HG02623 (cell line): ENCODE data around the gene SLC25A19.
"Not testable (repeated sequence)": the region's sequence is repeated elsewhere in the genome, so short reads cannot be mapped to it uniquely, and the experiment has no call there.

Experiments
- ATAC-seq: cut with Tn5 transposase; IDR thresholded peaks from one replicate; pipeline ENCODE4 v1.9.1; 2021; ENCODE audit warnings: moderate library complexity; ENCODE audit not compliant: unreplicated experiment

The SLC25A19 gene

DNA sequence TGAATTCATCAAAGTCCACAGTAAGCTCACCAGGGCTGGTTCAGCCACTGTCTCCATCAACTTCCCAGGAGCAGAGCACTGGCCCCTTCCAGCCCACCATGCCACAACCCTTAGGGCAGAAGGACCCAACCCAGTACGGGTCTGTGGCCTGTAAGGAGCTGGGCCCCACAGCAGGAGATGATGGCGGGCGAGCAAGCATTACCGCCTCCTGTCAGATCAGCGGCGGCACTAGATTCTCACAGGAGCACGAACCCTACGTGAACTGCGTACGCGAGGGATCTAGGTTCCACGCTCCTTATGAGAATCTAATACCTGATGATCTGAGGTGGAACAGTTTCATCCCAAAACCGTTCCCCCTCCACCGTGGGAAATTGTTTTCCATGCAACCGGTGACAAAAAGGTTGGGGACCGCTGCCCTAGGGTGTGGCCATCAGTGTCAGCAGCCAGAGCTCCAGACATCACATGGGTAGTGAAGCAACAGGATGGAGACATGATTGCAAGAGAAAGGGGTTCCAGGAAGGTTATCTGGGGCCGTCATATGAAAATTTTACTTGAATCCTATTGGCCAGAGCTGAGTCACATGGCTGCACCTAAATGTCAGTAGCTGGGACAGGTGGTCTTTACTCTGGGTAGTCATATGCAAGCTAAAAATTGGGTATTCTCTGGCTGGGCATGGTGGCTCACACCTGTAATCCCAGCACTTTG lies 12.4 kb upstream of the SLC25A19 start:
- ATAC-seq = no peak

DNA sequence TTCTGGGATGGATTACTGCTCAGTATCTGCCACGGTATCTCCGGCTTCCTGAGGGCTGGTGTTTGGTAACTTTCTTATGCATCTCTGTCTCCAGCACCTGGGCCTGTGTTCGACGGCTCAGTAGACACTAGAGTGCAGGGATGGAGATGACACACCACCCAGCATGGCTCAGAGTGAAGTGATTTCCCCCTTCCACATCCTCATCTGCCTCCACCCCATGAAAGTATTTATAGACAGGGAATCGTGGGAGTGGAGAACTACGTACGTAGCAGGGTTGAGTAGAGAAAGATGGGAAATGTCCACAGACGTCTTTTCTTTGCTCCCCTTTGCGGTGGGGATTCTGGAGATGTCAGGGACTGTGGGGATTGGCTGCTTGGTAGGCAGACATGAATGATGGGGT lies 11.8 kb upstream of the SLC25A19 start:
- no peak for ATAC-seq

DNA sequence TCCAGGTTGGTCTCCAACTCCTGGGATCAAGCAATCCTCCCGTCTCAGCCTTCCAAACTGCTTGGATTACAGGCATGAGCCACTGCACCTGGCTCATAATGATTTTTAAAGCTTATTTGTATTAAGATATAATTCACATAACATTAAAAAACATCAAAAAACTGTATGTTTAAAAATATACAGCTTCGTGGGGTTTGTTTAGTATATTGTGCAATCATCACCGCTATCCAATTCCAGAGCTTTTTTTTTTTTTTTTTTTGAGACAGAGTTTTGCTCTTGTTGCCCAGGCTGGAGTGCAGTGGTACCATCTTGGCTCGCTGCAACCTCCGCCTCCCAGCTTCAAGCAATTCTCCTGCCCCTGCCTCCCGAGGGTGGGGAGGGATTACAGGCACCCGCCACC lies 11.0 kb upstream of the SLC25A19 start:
- ATAC-seq = no peak

DNA sequence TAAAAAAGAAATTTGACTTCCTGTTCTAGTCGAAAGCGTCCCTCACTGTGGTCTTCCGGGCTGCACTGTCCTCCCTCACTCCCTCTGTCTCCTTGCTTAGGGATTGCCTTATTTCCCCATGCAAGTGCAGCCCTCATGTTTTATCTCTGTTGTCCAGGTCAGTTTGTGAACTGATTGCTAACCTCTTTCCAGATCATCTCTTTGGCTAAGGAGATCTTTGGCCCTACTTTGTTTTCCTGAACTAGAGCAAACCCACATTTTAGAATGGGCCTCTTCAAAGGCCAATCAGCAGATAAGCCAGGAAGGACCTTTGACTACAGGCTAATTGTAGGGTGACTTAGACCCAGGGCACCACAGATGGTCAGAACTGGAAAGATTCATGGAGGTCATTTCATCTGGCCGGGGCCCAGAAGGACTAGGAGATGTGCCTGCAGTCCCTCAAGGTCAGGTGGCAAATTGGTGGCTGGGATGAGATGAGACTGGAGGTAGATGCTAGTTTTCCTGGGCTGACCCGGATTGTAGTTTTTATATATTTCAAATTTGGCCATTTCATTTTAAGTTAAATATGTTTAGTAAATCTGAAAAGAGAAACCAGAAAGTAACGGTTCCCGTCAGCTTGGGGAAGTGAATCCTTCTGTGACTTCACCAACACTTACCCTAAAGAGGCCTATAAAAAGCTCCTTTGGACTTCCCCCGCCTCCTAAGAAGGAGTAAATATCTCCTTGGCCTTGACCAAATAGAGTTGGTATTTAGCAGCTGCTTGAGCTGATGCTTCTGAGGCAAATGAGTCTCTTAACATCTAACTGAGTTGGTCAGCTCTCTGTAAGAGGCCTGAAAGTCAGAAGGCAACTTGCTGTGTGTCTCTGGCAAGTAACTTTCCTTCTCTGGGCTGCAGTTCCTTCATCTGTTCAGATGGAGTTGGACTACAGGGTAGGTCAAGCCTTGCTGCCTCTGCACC lies 6.2 kb upstream of the SLC25A19 start:
- peak; percentile 51 for ATAC-seq

DNA sequence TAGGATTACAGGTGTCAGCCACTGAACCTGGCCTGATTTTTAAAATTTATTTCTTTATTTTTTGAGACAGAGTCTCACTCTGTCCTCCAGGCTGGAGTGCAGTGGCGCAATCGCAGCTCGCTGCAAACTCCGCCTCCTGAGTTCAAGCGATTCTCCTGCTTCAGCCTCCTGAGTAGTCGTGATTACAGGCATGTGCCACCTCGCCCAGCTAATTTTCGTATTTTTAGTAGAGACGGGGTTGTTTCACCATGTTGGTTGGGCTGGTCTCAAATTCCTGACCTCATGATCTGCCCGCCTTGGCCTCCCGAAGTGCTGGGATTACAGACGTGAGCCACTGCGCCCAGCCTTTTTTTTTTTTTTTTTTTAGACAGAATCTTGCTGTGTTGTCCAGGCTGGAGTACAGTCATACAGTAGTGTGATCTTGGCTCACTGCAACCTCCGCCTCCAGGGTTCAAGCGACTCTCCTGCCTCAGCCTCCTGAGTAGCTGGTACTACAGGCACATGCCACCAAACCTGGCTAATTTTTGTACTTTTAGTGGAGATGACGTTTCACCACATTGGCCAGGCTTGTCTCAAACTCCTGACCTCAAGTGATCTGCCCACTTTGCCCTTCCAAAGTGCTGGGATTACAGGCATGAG lies 3.7 kb upstream of the SLC25A19 start:
- not testable (repeated sequence) for ATAC-seq

DNA sequence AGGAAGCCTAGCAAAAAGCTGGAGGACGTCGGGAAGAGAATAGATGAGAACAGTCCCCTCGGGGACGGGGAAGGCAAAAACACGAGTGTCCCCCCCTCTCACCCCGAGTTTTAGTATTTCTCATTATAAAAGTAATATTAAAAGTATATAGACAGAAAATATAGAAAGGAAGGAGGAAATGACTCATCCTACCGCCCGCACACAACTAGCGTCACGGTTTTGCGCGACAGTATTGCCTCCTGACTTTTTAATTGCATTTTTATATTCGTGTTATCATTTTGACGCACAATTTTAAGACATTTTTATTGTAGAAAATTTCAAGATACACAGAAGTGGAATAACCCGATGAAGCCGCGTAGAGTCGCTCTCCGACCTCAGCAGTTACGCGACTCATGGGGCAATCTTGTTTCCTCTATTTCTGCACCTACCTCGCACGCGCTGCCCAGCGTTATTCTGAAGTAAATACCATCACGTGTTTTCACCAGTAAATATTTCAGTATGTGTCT lies 652 bp upstream of the SLC25A19 start:
- peak; percentile 5 for ATAC-seq

DNA sequence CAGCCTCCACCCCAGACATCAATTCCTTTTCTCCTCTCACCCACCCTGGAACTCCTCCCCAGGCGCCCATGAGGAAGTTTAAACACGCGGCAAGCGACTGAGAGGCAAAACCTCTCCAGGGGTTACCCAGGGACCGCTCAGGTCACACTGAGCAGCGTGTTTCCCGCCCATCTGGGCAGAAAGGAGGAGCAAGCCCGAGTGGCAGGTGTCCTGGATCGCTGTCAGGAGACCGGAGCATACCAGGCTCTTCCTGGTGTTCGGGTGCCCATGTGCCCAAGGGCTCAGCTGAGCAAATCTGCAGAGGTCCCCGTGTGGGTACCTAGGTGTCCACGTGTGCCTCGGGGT lies 491 bp downstream of the SLC25A19 start:
- ATAC-seq = peak; percentile 8

DNA sequence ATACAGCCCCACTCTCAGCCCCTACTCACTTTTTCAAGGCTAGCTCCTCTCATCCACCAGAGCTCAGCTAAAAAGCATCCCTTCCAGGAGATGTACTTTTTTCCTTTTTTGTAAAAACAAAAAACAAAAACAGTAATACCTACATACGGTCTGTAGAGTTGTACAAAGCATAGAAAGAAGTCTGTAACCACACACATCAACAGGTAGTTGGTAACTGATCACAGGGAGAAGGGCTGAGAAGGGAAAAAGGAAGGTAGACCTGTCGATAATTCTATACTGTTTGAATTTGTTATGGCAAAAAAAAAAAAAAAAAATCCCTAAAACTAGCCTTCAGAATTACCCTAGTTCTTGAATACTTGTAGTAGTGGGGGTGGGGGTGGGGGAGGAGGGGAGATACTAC lies 874 bp downstream of the SLC25A19 start:
- ATAC-seq = no peak

DNA sequence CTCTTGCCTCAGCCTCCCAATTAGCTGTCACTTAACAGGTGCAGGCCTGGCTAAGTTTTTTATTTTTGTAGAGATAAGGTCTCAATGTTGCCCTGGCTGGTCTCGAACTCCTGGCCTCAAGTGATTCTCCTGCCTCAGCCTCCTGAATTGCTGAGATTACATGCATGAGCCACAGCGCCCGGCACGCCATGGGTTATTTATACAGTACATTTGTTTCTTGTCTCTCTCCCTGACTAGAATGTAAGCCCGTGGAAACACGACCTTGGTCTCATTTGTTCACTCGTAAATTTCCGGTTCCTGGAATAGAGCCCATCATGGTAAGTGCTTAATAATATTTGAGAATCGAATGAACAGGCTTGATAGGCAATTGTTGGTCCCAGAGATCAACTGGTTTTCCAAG lies 2.0 kb downstream of the SLC25A19 start:
- ATAC-seq = no peak

DNA sequence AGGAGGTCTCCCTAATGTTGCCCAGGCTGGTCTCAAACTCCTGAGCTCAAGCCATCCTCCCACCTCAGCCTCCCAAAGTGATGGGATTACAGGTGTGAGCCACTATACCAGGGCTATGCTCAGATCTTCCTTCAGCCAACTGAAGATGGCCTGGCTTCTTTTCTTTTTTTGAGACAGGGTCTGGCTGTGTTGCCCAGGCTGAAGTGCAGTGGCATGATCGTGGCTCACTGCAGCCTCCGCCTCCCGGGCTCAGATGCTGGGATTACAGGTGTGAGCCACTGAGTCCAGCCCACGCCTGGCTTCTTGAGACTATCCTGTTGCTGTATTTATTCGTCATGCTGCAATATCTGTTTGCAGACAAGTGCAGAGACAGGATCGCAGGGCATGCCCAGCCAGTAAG lies 4.1 kb downstream of the SLC25A19 start:
- no peak for ATAC-seq

DNA sequence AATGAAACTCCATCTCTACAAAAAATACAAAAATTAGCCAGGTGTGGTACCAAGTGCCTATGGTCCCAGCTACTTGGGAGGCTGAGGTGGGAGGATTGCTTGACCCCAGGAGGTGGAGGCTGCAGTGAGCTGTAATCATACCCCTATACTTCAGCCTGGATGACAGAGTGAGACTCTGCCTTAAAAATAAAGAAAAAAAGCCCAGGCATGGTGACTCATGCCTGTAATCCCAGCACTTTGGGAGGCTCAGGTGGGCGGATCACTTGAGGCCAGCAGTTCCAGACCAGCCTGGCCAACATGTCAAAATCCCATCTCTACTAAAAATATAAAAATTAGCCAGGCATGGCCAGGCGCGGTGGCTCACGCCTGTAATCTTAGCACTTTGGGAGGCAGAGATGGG lies 9.0 kb downstream of the SLC25A19 start:
- ATAC-seq = not testable (repeated sequence)

DNA sequence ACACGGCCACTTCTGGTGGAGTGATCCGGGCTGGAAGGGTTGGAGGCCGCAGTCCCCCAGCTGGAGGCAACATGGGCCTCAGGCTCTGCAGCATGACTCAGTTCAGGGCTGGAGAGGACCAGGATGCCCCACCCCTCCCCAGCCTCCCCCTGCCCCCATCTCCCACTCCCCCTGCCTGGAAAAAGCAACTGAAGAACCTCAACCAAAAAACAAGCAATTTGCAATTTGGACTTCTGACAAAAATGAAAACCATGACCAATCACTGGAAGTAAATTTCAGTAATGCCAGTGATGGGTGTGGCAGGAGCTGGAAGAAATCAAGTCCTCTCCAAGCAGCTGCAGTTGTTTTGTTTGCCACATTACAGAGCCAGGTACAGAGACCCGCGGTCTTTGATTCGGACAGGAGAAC lies 11.6 kb downstream of the SLC25A19 start:
- no peak for ATAC-seq

DNA sequence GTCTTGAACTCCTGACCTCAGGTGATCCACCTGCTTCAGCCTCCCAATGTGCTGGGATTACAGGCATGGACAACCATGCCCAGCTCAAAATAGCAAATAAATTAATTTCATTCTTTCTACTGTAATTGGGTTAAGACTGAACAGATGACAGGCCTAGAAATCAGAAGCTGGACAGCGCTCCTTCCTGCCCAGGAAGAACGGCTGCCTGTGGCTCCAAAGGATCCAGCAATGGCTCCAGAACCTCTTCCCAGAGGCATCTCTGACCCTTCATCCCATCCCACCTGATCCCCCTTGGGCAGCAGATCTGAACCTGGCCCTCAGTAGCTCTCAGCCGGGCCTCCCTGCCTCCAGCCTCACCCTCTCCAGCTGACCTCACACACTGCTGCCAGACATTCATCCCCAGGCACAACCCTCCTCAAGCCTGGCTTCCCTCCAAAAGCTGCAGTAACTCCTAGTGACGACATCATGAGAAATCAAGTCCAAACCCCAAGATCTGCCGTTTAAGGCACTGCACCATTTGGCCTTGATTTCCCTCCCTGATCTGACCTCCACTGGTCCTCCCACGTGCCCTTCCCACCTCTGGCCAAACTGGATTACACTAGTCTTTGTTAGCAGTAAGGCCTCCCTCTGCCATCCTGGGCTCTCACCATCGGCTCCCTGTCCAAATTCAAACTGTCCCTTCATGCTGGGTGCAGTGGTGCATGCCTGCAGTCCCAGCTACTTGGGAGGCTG lies 15.1 kb downstream of the SLC25A19 start:
- no peak for ATAC-seq

DNA sequence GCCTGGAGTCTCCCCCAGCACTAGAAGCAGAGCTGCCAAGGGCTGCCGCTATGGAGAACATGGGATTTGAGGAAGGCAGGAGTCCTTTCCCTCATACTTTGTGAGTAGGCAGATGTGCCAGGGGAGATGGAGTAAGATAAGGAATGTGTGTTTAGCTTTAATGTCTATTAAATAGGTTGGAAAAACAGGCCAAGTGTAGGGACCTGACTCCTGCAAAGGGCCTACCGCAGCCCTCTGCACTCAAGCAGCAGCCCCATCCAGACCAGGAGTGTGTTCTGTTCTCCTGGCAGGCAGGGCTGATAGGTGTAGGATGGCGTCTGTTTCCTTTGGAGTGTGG lies 16.4 kb downstream of the SLC25A19 start:
- ATAC-seq = no peak

DNA sequence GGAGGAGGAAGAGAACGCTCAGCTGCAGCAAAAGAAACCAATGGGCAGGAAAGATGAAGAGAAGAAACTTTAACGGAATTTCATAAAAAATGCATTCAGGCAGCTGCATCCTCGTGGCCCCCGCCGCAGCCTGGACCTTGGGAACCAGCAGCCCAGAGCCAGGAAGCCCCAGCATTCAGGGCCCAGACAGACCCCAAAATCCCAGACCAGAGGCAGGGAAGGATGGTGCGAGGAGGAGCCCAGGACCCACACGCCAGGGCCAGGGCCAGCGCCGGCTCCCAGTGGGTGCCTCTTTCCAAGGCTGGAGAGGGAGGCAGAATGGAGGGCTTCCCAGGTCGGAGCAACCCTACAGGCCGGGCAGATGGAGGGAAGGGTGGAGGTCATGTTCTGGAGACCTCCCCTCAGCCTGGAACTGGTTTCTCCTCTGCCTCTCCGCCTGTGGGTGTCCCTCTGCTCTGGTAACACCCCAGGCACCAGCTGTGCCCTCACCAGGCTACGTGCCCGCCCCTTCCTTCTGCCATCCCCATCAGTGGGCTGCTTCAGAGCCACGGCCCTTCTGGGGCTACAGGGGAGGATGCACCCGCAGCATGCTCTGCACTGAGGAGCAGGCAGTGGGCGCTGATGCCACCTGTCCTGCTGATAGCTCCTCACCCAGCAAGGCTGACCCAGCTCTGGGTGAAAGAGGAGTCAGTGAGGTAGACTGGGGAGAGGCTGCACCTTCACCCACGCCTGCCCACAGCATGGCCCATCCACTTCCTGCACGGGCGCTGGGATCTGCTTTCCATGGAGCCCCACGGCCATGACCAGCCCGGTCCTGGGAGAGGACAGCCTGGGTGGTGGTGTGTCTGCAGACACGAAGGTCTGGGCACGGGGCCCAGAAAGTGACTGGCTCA lies 17.0 kb downstream of the SLC25A19 start:
- no peak for ATAC-seq

DNA sequence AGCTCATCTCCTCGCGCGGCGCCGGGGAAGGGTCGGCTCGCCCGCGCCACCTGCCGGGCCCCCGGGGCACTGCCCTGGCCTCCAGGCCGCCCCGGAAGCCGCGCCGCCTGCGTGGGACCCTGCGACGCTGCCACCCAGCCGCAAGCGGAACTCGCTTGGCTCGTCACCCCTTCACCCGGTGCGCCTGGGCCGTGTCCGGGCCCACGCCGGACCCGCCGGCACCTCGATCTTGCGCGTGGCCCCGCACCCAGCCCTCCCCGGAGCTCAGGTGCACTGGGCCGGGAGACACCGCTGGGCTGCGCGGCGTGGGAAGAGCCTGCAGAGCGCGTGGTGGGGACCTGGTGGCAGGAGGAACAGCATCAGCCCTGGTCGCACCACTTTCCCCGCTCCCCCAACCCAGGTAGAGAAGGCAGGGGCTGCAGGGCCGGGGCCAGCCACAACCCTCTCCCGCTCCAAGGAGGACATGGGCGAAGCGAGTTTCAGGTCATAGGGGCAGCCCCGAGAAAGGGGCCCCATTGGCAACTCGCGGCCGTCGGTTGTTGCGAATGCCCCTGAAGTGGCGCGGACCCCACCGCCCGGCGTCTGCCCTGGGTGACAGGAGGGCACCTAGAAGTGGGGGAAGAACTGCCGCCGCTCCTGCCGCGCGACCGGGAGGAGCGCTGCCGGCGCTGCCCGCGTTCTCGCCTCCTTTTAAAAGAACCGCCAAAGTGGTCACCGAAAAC lies 17.8 kb downstream of the SLC25A19 start:
- peak; percentile 59 for ATAC-seq

DNA sequence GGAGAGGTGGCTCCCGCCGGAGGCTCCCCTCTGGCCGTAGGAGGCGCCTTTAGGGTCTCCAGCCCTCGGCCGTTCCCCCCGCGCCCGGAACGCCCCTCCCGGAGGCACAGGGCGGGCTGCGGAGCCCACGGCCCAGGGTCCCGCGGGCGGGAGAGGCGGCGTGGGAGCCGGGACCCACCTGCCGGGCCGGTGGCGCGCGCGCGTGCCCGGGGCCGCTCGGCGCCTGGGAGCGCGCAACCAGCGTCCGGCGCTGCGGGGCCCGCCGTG lies 18.3 kb downstream of the SLC25A19 start, which contains the start of gene MIF4GD:
Gene MIF4GD (minus strand): TSS at position 266 of the 267 bp plus-strand sequence. CDS start 1,036 bp downstream, outside the sequence.
- ATAC-seq = no peak

DNA sequence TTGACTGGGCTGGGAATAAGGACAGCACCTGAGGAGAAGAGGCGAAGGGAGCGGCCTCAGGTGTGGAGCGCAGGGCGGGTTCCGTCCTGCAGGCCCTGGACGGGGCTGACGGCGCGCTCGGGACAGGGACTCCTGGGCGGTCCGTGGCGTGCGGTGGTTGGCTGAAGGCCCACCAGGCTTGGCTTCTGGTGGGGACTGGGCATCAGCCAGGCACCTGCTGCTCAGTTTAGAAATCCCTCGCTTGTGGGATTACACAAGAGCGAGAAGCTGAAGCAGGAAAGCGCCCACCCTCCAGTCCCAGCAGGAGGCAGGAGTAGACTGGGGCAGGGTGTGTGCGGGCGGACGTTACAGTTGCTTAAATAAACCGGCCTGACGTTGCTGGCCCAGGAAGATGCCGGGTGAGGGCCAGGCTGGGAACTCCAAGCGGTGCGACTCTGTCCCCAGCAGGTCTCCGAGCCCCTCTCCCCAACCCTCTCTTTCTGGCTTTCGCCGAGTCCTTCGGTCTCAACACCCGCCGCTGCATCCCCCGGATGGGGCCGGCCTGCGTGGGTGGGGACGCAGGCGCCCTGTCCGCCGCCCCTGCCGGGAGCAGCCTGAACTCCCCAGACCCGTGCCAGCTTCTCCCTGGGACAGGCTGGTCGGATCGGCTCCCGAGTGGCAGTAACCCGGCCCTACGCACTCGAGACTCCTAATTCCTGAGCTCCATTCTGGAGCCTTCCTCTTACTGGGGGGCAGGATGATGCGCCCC lies 18.8 kb downstream of the SLC25A19 start:
- ATAC-seq = peak; percentile 31

DNA sequence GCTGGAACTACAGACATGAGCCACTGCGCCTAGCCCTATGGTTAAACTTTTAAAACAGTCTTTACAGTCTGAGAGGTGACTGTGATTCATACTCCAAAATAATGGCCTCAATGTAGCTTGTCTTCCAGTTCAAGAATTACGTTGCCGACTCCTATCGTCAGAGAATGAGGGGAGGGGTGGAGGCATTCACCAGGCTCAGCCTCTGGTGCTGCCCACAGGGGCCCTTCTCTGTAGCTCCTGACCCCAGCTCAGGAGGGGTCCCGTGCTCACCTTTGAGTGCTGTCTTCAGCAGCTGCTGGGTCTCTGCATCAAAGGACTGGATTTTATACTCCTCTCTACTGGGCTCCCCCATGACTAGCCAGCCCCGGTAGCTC lies 19.4 kb downstream of the SLC25A19 start:
- no peak for ATAC-seq
